ENCODE results near the gene BOK. TPM values are rescaled to one million over a fixed set of nuclear protein-coding genes. Genes with fewer than 3 reads are reported as not detected.

Gene BOK
- total and polyA plus RNA-seq, 2 of the 13 experiments (the other 11 are each of a cell fraction or from before 2014, with no cell fraction given), result 35.5 to 39.2 TPM

DNA sequence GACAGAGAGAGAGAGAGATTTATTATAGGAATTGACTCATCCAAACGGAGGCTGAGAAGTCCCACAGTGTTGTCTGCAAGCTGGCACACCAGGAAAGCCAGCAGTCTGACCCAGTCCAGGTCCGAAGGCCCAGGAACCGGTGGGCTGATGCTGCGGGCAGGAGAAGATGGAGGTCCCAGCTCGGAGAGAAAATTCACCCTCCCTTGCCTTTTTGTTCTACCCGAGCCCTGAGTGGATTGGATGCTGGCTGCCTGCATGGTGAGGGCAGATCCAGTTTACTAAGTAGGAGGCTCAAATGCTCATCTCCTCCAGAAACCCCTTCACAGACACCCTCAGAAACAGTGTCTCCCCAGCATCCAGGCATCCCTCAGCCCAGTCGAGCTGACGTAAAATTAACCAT is 28.0 kb upstream of the BOK start (continued):
- TF ChIP-seq, protein P1, sequence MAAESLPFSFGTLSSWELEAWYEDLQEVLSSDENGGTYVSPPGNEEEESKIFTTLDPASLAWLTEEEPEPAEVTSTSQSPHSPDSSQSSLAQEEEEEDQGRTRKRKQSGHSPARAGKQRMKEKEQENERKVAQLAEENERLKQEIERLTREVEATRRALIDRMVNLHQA (CRISPR knock-in tag; IDR thresholded peaks at IDR 0.05), result no peak
- TF ChIP-seq SRF (IDR thresholded peaks at IDR 0.05; ENCODE audit: low read depth, low read length), result no peak
- TF ChIP-seq MAF1 (CRISPR knock-in tag; IDR thresholded peaks at IDR 0.05; ENCODE audit: borderline replicate concordance), result no peak
- TF ChIP-seq, protein P2, sequence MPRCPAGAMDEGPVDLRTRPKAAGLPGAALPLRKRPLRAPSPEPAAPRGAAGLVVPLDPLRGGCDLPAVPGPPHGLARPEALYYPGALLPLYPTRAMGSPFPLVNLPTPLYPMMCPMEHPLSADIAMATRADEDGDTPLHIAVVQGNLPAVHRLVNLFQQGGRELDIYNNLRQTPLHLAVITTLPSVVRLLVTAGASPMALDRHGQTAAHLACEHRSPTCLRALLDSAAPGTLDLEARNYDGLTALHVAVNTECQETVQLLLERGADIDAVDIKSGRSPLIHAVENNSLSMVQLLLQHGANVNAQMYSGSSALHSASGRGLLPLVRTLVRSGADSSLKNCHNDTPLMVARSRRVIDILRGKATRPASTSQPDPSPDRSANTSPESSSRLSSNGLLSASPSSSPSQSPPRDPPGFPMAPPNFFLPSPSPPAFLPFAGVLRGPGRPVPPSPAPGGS (CRISPR knock-in tag; IDR thresholded peaks at IDR 0.05), result no peak
- no peak for TF ChIP-seq ZNF577 (CRISPR knock-in tag; IDR thresholded peaks at IDR 0.05; ENCODE audit: borderline replicate concordance, low read depth)
- TF ChIP-seq ZBTB8A (CRISPR knock-in tag; IDR thresholded peaks at IDR 0.05; ENCODE audit: borderline replicate concordance, low read depth), result no peak
- TF ChIP-seq ZSCAN20 (CRISPR knock-in tag; IDR thresholded peaks at IDR 0.05; ENCODE audit: borderline replicate concordance), result no peak

DNA sequence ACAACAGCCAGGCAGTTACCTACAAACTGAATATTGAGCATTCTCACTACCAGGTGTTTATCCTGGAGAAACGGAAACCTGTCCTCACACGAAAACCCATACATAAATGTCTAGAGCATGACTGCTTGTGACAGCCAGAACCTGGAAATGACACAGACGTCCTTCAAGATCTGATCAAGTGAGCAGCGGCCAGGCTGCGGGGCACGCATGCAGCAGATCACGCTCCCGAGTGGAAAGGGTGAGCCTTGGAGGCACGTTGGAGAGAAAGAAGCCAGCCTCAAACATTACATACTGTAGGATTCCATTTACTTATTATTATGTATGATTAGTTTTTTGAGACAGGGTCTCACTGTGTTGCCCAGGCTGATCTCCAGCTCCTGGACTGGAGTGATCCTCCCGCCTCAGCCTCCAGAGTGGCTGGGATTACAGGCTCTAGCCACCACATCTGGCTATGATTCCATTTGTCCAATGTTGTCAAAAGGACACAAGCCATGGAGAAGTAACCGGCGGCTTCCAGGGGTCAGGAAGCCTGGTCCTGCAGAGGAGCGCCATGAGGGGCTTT is 27.3 kb upstream of the BOK start:
- H3K27me3 ChIP-seq (ENCODE audit: control insufficient read depth in 1 of 2, insufficient read depth in 2 of 2, low read length in 2 of 2), result peaks cover 0 to 19% of the 10 kb centered on the region in 2 experiments; a peak in 1 of 5 replicates
- in situ Hi-C loops (cut with HindIII; ENCODE audit: extremely low pct_ligation_motif_present, low pct_unique_long_range_greater_than_20kb) (no loop called here), intact Hi-C loops (cut with micrococcal nuclease; ENCODE audit: unreplicated experiment) (no loop called here)
- WGBS (ENCODE audit: low lambda C conversion rate), result 64% methylated on average over 13 of the region's 13 CpGs
- DNase-seq (ENCODE audit: low spot score) (no peak), ATAC-seq (no peak), FAIRE-seq (no peak)
- no TSS peak for BruUV-seq (replicated peaks)
- peak overlapping the region; percentile 30; the same call in 1 of the 2 replicates for H3K4me2 ChIP-seq (ENCODE audit: low read depth, low read length)
- CTCF ChIA-PET (ENCODE audit: low intra/inter-chr PET ratio, low total read pairs), result no interaction called here
- no peaks in the 10 kb centered on the region for H4K20me1 ChIP-seq (ENCODE audit: insufficient read depth, low read length)
- H3K79me2 ChIP-seq (ENCODE audit: insufficient read depth, low read length), result no peaks in the 10 kb centered on the region
- no peak overlapping the region for H3K9ac ChIP-seq (ENCODE audit: insufficient read depth, low read depth, low read length)
- no peak overlapping the region for H2AFZ ChIP-seq (ENCODE audit: low read length)
- H3K27ac ChIP-seq (ENCODE audit: extremely low read length, insufficient read depth, low read length), result no peak overlapping the region
- peaks cover 86% of the 10 kb centered on the region for H3K4me1 ChIP-seq (ENCODE audit: insufficient read depth, low read length)
- H3K36me3 ChIP-seq (replicated peaks in 1 of 2; ENCODE audit: control insufficient read depth in 1 of 2, insufficient read depth in 2 of 2, low read length in 2 of 2), result no peaks in the 10 kb centered on the region
- POLR2A ChIA-PET, result interaction anchor here (1.3 kb wide), 1 partner anchor 15 kb away, joined by 4 read pairs; no protein-coding TSS in a partner anchor
- no peak overlapping the region for H3K4me3 ChIP-seq (replicated peaks in 1 of 3; ENCODE audit: insufficient read depth in 1 of 3, low read depth in 2 of 3, low read length in 3 of 3)
- no peaks in the 10 kb centered on the region for H3K9me3 ChIP-seq (ENCODE audit: low read length)
- TF ChIP-seq KLF13 (CRISPR knock-in tag; IDR thresholded peaks at IDR 0.05) (no peak), SMARCE1 (IDR thresholded peaks at IDR 0.05; ENCODE audit: borderline replicate concordance) (no peak), SALL1 (CRISPR knock-in tag; IDR thresholded peaks at IDR 0.05) (0 out of 2 replicates have a peak, but pooled peaks have one; percentile 2), ZNF121 (CRISPR knock-in tag; IDR thresholded peaks at IDR 0.05) (peak; percentile 78), HOXA7 (CRISPR knock-in tag; IDR thresholded peaks at IDR 0.05) (no peak), ZBTB42 (CRISPR knock-in tag; IDR thresholded peaks at IDR 0.05) (no peak), GTF3A (CRISPR knock-in tag; conservative IDR thresholded peaks at IDR 0.05) (no peak), AHR (CRISPR knock-in tag; IDR thresholded peaks at IDR 0.05) (no peak), ATRX (CRISPR knock-in tag; IDR thresholded peaks at IDR 0.05; ENCODE audit: borderline replicate concordance) (no peak), STAG1 (CRISPR knock-in tag; IDR thresholded peaks at IDR 0.05) (no peak), SAP130 (CRISPR knock-in tag; IDR thresholded peaks at IDR 0.05; ENCODE audit: low read depth) (no peak)
- TF ChIP-seq, protein P3, sequence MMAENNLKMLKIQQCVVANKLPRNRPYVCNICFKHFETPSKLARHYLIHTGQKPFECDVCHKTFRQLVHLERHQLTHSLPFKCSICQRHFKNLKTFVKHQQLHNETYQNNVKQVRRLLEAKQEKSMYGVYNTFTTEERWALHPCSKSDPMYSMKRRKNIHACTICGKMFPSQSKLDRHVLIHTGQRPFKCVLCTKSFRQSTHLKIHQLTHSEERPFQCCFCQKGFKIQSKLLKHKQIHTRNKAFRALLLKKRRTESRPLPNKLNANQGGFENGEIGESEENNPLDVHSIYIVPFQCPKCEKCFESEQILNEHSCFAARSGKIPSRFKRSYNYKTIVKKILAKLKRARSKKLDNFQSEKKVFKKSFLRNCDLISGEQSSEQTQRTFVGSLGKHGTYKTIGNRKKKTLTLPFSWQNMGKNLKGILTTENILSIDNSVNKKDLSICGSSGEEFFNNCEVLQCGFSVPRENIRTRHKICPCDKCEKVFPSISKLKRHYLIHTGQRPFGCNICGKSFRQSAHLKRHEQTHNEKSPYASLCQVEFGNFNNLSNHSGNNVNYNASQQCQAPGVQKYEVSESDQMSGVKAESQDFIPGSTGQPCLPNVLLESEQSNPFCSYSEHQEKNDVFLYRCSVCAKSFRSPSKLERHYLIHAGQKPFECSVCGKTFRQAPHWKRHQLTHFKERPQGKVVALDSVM (CRISPR knock-in tag; IDR thresholded peaks at IDR 0.05), result peak; percentile 53; the same call in 1 of the 2 replicates
